Measurements from ENCODE around the gene SNRPD2.

GRCh38 chr19:45663800-45664199 lies 28.0 kb downstream of the SNRPD2 start:
- TF ChIP-seq CTCF (conservative IDR thresholded peaks at IDR 0.05; ENCODE audit: low read length) = no peak
- no peak for TF ChIP-seq EZH2phosphoT487 (IDR thresholded peaks at IDR 0.05; ENCODE audit: borderline replicate concordance)

Measured in Loucy (cell line).